GM19328 (cell line): ENCODE data around the gene FOXC1.
A peak's percentile ranks its signal among the peaks of the same experiment; 100 is the strongest.

Experiments used
- ATAC-seq: cut with Tn5 transposase; IDR thresholded peaks from one replicate; pipeline ENCODE4 v1.9.1; 2021; ENCODE audit warnings: mild to moderate bottlenecking, moderate library complexity; ENCODE audit not compliant: unreplicated experiment

FOXC1 gene

GRCh38 chr6:1598886-1599285, 10.8 kb upstream of the FOXC1 start:
- ATAC-seq = no peak

GRCh38 chr6:1599469-1599868, 10.2 kb upstream of the FOXC1 start:
- ATAC-seq = no peak

- no peak for ATAC-seq
Observed at GRCh38 chr6:1600063-1600763, 9.5 kb upstream of the FOXC1 start.

GRCh38 chr6:1600764-1601157, 9.0 kb upstream of the FOXC1 start:
- ATAC-seq = no peak

GRCh38 chr6:1601158-1602048, 8.3 kb upstream of the FOXC1 start:
- ATAC-seq = no peak

GRCh38 chr6:1602049-1602713, 7.5 kb upstream of the FOXC1 start:
- no peak for ATAC-seq

GRCh38 chr6:1603708-1604107, 6.0 kb upstream of the FOXC1 start:
- no peak for ATAC-seq

- peak; percentile 74 for ATAC-seq
Observed at GRCh38 chr6:1604158-1605003, 5.3 kb upstream of the FOXC1 start.

- ATAC-seq = no peak
Observed at GRCh38 chr6:1605004-1605892, 4.5 kb upstream of the FOXC1 start.

GRCh38 chr6:1605893-1606779, 3.6 kb upstream of the FOXC1 start:
- ATAC-seq = no peak

- no peak for ATAC-seq
Observed at GRCh38 chr6:1606780-1607515, 2.8 kb upstream of the FOXC1 start.

GRCh38 chr6:1607516-1608221, 2.0 kb upstream of the FOXC1 start:
- no peak for ATAC-seq

GRCh38 chr6:1608222-1609040, 1.3 kb upstream of the FOXC1 start:
- ATAC-seq = no peak

GRCh38 chr6:1609041-1609647, 571 bp upstream of the FOXC1 start:
- no peak for ATAC-seq

GRCh38 chr6:1610497-1611321, 994 bp downstream of the FOXC1 start:
- ATAC-seq = no peak

- ATAC-seq = no peak
Observed at GRCh38 chr6:1611322-1611571, 1.5 kb downstream of the FOXC1 start.
